Panc1 (cell line): ENCODE measurements around the gene IL4. TPM values are rescaled to one million over a fixed set of nuclear protein-coding genes. Genes with fewer than 3 reads are reported as not detected.
A peak's percentile ranks its signal among the peaks of the same experiment; 100 is the strongest.

Source experiments
- ATAC-seq: fragments of 200-7000 bp; cut with Tn5 transposase; 2 replicates; pipeline ENCODE4 v1.9.1; 2020; ENCODE audit warnings: mild to moderate bottlenecking, moderate library complexity
- BruUV-seq: library from RNA; stranded (reverse); fragments of 400-500 nt; replicated peaks from 2 replicates; lab custom pipeline; 2021; lab: Mats Ljungman, UMichigan
- CTCF ChIA-PET: fragments of 300-600 bp; sonication (Branson Sonifier 250); formaldehyde crosslinking; loops from one replicate; lab custom pipeline; 2022; ENCODE audit warnings: antibody characterized with exemption; lab: Charles Lee
- POLR2A ChIA-PET: fragments of 300-600 bp; sonication (Branson Sonifier 250); formaldehyde crosslinking; loops from one replicate; lab custom pipeline; 2022; ENCODE audit warnings: antibody characterized with exemption; lab: Charles Lee
- DNase-seq: peaks from one replicate; pipeline ENCODE4 v3.0.0-alpha.2; 2010; ENCODE audit warnings: low read depth, low spot score
- H3K27ac ChIP-seq: 2 replicates; pipeline ENCODE4 v1.5.1; 2011; ENCODE audit warnings: mild to moderate bottlenecking, low read length, inconsistent platforms
- H3K27me3 ChIP-seq: fragments of 200-500 bp; sonication (Bioruptor generic); 2 replicates; pipeline ENCODE4 v1.6.0; 2014; ENCODE audit warnings: low read length, inconsistent platforms; ENCODE audit not compliant: control insufficient read depth, insufficient read depth
- H3K36me3 ChIP-seq: fragments of 200-500 bp; sonication (Bioruptor generic); 2 replicates; pipeline ENCODE4 v1.5.1; 2014; ENCODE audit warnings: inconsistent platforms, mild to moderate bottlenecking, low read length, moderate library complexity; ENCODE audit not compliant: control insufficient read depth, insufficient read depth
- H3K4me1 ChIP-seq: 2 replicates; pipeline ENCODE4 v1.5.1; 2011; ENCODE audit warnings: inconsistent platforms, mild to moderate bottlenecking, low read length, moderate library complexity; ENCODE audit not compliant: control insufficient read depth, insufficient read depth
- H3K4me3 ChIP-seq, 2 experiments: 2 replicates each; pipeline ENCODE4 v1.5.1; 2011 to 2012; ENCODE audit warnings: low read depth in 2 of 2, low read length in 2 of 2, mild to moderate bottlenecking in 2 of 2, inconsistent platforms in 1 of 2, moderate library complexity in 1 of 2
- H3K9me3 ChIP-seq: fragments of 200-500 bp; sonication (Bioruptor generic); 2 replicates; pipeline ENCODE4 v1.5.1; 2014; ENCODE audit warnings: low read depth, mild to moderate bottlenecking, inconsistent platforms, low read length, moderate library complexity; ENCODE audit not compliant: control insufficient read depth, insufficient read depth
- CTCF ChIP-seq: fragments of 450-650 bp; IDR thresholded peaks from 2 replicates; pipeline ENCODE4 v1.5.1; 2017; ENCODE audit warnings: mild to moderate bottlenecking
- POLR2AphosphoS5 ChIP-seq: IDR thresholded peaks from 2 replicates; pipeline ENCODE4 v1.6.1; 2012; ENCODE audit warnings: mild to moderate bottlenecking, low read depth, low read length, moderate library complexity
- REST ChIP-seq, 2 experiments: IDR thresholded peaks; 2 replicates each; pipeline ENCODE4 v1.6.1; 2011 to 2012; ENCODE audit warnings: low read depth in 2 of 2, control low read depth in 1 of 2, low read length in 1 of 2, mild to moderate bottlenecking in 1 of 2, moderate library complexity in 1 of 2; ENCODE audit not compliant: insufficient read depth in 1 of 2
- SIN3A ChIP-seq: IDR thresholded peaks from 2 replicates; pipeline ENCODE4 v1.6.1; 2012; ENCODE audit warnings: low read depth, mild to moderate bottlenecking, low read length, moderate library complexity, borderline replicate concordance; ENCODE audit not compliant: insufficient read depth
- TCF7L2 ChIP-seq: IDR thresholded peaks from 2 replicates; pipeline ENCODE4 v1.6.1; 2011; ENCODE audit warnings: mild to moderate bottlenecking, low read depth, low read length, inconsistent platforms
- in situ Hi-C: cut with HindIII; loops from 2 replicates; pipeline ENCODE4 v1.10.0; 2016; ENCODE audit warnings: low sequenced_read_pairs, low pct_unique_long_range_greater_than_20kb
- intact Hi-C: fragments of 100-400 bp; cut with micrococcal nuclease; formaldehyde crosslinking; loops from one replicate; pipeline ENCODE4 v1.10.0; 2022; ENCODE audit not compliant: unreplicated experiment
- total RNA-seq: library from RNA; stranded (reverse); gene quantifications from one replicate; pipeline ENCODE4 v1.2.1, GENCODE V29; 2021; ENCODE audit not compliant: unreplicated experiment

Gene IL4
- total RNA-seq, 1 experiment from 2014 or later, result not detected

- no peak overlapping the region for H3K4me3 ChIP-seq
- DNase-seq (no peak), ATAC-seq (no peak)
- no peak overlapping the region for H3K27ac ChIP-seq
- TF ChIP-seq CTCF (no peak), POLR2AphosphoS5 (no peak), TCF7L2 (no peak), REST (IDR thresholded peaks at IDR 0.05; ENCODE audit: insufficient read depth in 1 of 2, low read depth in 2 of 2, low read length in 1 of 2) (no peak), SIN3A (no peak)
- H3K4me1 ChIP-seq, result no peaks in the 10 kb centered on the region
- no peaks in the 10 kb centered on the region for H3K27me3 ChIP-seq
- CTCF ChIA-PET, result no interaction called here
- intact Hi-C loops, result no loop called here
- H3K36me3 ChIP-seq, result peaks cover 2% of the 10 kb centered on the region; the same call in 1 of the 2 replicates
- H3K9me3 ChIP-seq, result no peaks in the 10 kb centered on the region
- BruUV-seq, result no TSS peak
- in situ Hi-C loops, result no loop called here
- POLR2A ChIA-PET, result no interaction called here
Observed at GRCh38 chr5:132708645-132709044, 34.9 kb downstream of the IL4 start.

- intact Hi-C loops, result no loop called here
- POLR2A ChIA-PET, result interaction anchor here (0.5 kb wide), 1 partner anchor 105 kb away, joined by 13 read pairs; no protein-coding TSS in a partner anchor
Observed at GRCh38 chr5:132714456-132715307, 40.9 kb downstream of the IL4 start.

More at GRCh38 chr5:132714456-132715307, 40.9 kb downstream of the IL4 start:
- in situ Hi-C loops, result no loop called here
- Histone ChIP-seq H3K9me3 (no peaks in the 10 kb centered on the region), H3K27me3 (no peaks in the 10 kb centered on the region), H3K4me1 (no peaks in the 10 kb centered on the region), H3K36me3 (no peaks in the 10 kb centered on the region; the same call in 1 of the 2 replicates), H3K4me3 (no peak overlapping the region), H3K27ac (no peak overlapping the region)
- ATAC-seq (0 out of 2 replicates have a peak, but pooled peaks have one; percentile 42), DNase-seq (no peak)
- CTCF ChIA-PET, result interaction anchor here (0.8 kb wide), 1 partner anchor 118 kb away, joined by 3 read pairs; no protein-coding TSS in a partner anchor
- no TSS peak for BruUV-seq
- TF ChIP-seq SIN3A, result no peak
- no peak for TF ChIP-seq TCF7L2
- TF ChIP-seq POLR2AphosphoS5, result no peak
- peak; percentile 54 for TF ChIP-seq CTCF
- no peak for TF ChIP-seq REST (IDR thresholded peaks at IDR 0.05; ENCODE audit: insufficient read depth in 1 of 2, low read depth in 2 of 2, low read length in 1 of 2)
